SK-N-SH treated with all-trans-retinoic acid at 6 μM for 48 hours (cell line): Measurements from ENCODE around the gene ZNF71.
"Not testable (repeated sequence)": the region's sequence is repeated elsewhere in the genome, so short reads cannot be mapped to it uniquely, and the experiment has no call there.

Source experiments
- ARNTL ChIP-seq: fragments of 450-650 bp; formaldehyde crosslinking; IDR thresholded peaks from 2 replicates; pipeline ENCODE4 v1.5.0; 2020; ENCODE audit warnings: low read depth, mild to moderate bottlenecking, moderate library complexity, borderline replicate concordance
- CSDC2 ChIP-seq: fragments of 250-450 bp; sonication (Bioruptor Pico); IDR thresholded peaks from 2 replicates; pipeline ENCODE4 v1.5.0; 2020; ENCODE audit warnings: mild to moderate bottlenecking, moderate library complexity
- ESRRG ChIP-seq: fragments of 250-450 bp; sonication (Bioruptor Pico); IDR thresholded peaks from 2 replicates; pipeline ENCODE4 v1.6.1; 2021; ENCODE audit warnings: mild to moderate bottlenecking
- POU6F1 ChIP-seq: fragments of 250-450 bp; sonication (Bioruptor Pico); IDR thresholded peaks from 2 replicates; pipeline ENCODE4 v1.8.0; 2021; ENCODE audit warnings: low read depth, mild to moderate bottlenecking, moderate library complexity, borderline replicate concordance
- PPARA ChIP-seq: fragments of 250-450 bp; sonication (Bioruptor Pico); IDR thresholded peaks from 2 replicates; pipeline ENCODE4 v1.5.0; 2020; ENCODE audit warnings: mild to moderate bottlenecking, borderline replicate concordance
- RARB ChIP-seq: fragments of 250-450 bp; sonication (Bioruptor Pico); IDR thresholded peaks from 2 replicates; pipeline ENCODE4 v1.8.0; 2021; ENCODE audit warnings: mild to moderate bottlenecking, moderate library complexity
- TCF4 ChIP-seq: fragments of 250-450 bp; sonication (Bioruptor Pico); IDR thresholded peaks from 2 replicates; pipeline ENCODE4 v1.8.0; 2021; ENCODE audit warnings: mild to moderate bottlenecking, moderate library complexity, borderline replicate concordance
- ZFP3 ChIP-seq: fragments of 250-450 bp; sonication (Bioruptor Pico); IDR thresholded peaks from 2 replicates; pipeline ENCODE4 v1.5.0; 2020; ENCODE audit warnings: mild to moderate bottlenecking, moderate library complexity
- ZFP30 ChIP-seq: fragments of 450-650 bp; formaldehyde crosslinking; IDR thresholded peaks from 2 replicates; pipeline ENCODE4 v1.5.0; 2022; ENCODE audit warnings: mild to moderate bottlenecking, moderate library complexity
- ZNF70 ChIP-seq: fragments of 450-650 bp; formaldehyde crosslinking; IDR thresholded peaks from 2 replicates; pipeline ENCODE4 v1.5.0; 2020; ENCODE audit warnings: mild to moderate bottlenecking, moderate library complexity
- ZNF8 ChIP-seq: fragments of 450-650 bp; formaldehyde crosslinking; IDR thresholded peaks from 2 replicates; pipeline ENCODE4 v1.5.0; 2020; ENCODE audit warnings: mild to moderate bottlenecking, moderate library complexity
- TF ChIP-seq, protein P1 (sequence below): fragments of 250-450 bp; sonication (Bioruptor Pico); IDR thresholded peaks from 2 replicates; pipeline ENCODE4 v1.8.0; 2020; ENCODE audit warnings: mild to moderate bottlenecking, moderate library complexity, borderline replicate concordance
- TF ChIP-seq, protein P2 (sequence below): fragments of 250-450 bp; sonication (Bioruptor Pico); IDR thresholded peaks from 2 replicates; pipeline ENCODE4 v1.5.1; 2020; ENCODE audit warnings: low read depth, mild to moderate bottlenecking, moderate library complexity

DNA sequence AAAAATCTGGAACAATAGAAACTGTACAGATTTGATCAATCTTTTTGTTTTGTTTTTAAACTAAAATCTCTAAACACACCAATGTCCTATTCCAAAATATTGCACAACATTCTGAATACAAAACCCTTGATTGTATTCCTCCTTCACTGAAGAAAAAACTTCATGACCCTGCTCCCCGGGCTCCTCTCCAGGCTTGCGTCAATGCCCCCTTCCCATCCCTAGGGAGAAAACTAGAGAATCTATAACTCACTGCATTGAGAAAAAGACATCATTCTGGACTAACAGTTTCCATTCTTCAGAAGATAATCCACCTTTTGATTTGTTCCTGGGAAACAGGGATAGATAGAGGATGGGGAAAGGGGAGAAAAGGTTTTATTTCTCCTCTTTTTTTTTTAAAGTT is 77.5 kb downstream of the ZNF71 start:
- not testable (repeated sequence) for TF ChIP-seq ESRRG (CRISPR knock-in tag); CSDC2 (CRISPR knock-in tag); RARB; ZFP30; TCF4; ZNF70 (CRISPR knock-in tag); PPARA; POU6F1 (CRISPR knock-in tag); ZFP3; ARNTL; ZNF8
- TF ChIP-seq, protein P1, sequence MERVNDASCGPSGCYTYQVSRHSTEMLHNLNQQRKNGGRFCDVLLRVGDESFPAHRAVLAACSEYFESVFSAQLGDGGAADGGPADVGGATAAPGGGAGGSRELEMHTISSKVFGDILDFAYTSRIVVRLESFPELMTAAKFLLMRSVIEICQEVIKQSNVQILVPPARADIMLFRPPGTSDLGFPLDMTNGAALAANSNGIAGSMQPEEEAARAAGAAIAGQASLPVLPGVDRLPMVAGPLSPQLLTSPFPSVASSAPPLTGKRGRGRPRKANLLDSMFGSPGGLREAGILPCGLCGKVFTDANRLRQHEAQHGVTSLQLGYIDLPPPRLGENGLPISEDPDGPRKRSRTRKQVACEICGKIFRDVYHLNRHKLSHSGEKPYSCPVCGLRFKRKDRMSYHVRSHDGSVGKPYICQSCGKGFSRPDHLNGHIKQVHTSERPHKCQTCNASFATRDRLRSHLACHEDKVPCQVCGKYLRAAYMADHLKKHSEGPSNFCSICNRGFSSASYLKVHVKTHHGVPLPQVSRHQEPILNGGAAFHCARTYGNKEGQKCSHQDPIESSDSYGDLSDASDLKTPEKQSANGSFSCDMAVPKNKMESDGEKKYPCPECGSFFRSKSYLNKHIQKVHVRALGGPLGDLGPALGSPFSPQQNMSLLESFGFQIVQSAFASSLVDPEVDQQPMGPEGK (CRISPR knock-in tag), result not testable (repeated sequence)
- TF ChIP-seq, protein P2, sequence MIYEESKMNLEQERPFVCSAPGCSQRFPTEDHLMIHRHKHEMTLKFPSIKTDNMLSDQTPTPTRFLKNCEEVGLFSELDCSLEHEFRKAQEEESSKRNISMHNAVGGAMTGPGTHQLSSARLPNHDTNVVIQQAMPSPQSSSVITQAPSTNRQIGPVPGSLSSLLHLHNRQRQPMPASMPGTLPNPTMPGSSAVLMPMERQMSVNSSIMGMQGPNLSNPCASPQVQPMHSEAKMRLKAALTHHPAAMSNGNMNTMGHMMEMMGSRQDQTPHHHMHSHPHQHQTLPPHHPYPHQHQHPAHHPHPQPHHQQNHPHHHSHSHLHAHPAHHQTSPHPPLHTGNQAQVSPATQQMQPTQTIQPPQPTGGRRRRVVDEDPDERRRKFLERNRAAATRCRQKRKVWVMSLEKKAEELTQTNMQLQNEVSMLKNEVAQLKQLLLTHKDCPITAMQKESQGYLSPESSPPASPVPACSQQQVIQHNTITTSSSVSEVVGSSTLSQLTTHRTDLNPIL (CRISPR knock-in tag), result not testable (repeated sequence)
